22Rv1 (cell line): Measurements from ENCODE around the gene FAM120B.

Experiments used
- CTCF ChIP-seq: fragments of 450-650 bp; IDR thresholded peaks from 2 replicates; pipeline ENCODE4 v1.5.1; 2017; ENCODE audit warnings: mild to moderate bottlenecking
- ZFX ChIP-seq: fragments of 450-650 bp; IDR thresholded peaks from 2 replicates; pipeline ENCODE4 v1.6.1; 2017; ENCODE audit warnings: antibody characterized with exemption, borderline replicate concordance

GRCh38 chr6:170444811-170445211, 138.3 kb downstream of the FAM120B start:
- TF ChIP-seq CTCF (no peak), ZFX (no peak)
